T-helper 9 cell (primary cell): ENCODE results near the gene NEB.

Source experiments
- DNase-seq: peaks from one replicate; pipeline ENCODE4 v3.0.0-alpha.2; 2020

Gene NEB

DNA sequence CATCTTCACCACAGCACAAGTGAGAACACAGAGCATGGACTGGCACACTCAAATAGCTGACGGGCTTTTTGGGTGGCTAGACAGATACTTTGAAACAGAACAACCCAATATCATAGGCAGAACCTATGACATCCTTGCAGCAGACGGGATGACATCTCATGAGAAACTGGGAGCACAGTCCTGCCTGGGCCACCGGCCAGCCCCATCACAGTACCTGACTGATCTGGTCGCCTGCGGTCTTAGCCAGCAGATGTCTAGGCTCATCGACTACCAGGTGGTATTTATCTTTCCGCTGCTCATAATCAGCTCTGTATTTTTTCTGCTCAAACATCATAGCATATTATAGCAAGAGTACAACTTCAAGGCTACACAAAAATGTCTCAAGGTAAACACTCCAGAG lies 200.3 kb downstream of the NEB start:
- DNase-seq: no peak

DNA sequence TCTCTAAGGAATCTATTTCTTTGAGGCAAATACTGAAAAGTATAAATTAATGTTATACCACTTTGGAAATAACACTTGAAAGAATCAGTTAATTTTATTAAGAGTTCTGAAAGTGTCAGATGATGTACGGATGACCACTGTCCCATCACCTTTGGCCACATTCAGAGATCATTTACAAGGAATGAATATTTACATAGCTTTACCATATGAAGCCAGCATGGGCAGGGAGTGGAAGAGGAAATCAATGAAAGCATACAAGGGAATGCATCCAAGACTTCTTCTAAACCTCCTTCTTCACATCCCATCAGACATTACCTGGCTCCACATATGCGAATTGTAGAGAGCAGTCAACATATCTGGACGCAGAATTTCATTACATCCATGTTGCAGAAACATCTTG lies 201.1 kb downstream of the NEB start:
- no peak for DNase-seq

DNA sequence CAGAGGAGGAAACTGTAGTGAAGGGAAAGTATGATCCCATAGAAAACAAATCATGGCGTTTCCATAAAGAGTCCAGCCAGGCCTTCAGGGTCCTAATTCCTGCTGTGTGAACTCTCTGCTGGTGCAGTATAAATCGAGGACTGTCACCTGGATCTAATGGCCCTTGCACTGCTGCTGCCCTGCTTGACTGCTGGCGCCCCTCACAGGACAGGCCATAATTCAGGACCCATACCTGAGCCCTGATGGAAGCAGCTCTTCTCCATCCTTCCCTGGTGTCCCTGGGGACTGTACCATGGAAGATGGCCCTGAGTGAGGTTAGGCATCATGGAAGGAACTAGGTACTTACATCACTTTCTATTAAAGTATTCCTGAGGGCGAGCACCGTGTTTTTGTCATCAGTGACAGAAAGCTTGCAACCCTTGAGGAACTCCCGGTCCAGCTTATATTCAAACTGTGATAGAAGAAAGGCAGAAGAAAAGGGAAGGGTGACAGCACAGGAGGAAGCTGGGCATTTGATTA lies 207.6 kb downstream of the NEB start:
- no peak for DNase-seq

DNA sequence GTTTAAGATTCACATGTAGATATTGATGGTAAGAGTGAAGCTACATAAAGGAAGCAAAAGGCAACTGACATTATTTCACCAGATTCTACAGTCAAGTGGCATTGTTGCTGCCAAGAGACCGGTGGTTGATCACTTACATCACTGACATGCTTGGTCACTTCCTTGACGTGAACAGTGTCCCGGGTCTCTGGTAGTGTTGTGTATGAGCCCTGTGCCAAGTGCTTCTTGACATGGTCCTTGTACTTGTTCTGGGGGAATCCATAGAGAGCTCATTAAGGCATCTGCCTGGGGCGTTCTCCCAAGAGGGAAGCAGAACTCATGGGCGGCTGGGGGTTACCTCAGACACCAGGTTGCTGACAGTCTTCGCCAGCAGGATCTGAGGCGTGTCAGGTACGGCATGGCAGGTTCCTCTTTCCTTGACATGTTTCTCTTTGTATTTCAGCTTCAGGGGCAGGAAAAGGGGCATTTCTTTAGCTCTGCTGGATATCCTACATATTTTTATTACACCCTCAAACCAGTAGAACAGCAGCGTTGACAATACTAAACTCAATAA lies 208.4 kb downstream of the NEB start:
- DNase-seq: no peak

DNA sequence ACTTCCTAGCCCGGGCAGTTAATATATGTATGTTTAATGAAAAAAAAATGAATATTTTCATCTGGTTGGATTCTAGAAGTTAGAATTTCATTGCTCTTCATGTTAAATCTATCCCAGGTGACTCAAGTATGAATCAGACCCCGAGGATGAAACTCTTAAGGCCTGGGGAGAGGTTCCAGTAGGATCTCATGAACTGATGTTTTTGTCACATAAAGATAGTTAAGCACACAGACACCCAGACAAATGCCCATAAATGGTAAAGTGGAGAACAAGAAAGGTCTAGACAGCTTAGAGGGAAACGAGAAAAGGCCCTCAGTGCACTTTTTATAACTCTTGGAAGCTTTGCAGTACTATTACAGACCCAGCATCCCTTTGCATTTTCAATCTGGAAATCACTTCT lies 210.4 kb downstream of the NEB start:
- DNase-seq: no peak

DNA sequence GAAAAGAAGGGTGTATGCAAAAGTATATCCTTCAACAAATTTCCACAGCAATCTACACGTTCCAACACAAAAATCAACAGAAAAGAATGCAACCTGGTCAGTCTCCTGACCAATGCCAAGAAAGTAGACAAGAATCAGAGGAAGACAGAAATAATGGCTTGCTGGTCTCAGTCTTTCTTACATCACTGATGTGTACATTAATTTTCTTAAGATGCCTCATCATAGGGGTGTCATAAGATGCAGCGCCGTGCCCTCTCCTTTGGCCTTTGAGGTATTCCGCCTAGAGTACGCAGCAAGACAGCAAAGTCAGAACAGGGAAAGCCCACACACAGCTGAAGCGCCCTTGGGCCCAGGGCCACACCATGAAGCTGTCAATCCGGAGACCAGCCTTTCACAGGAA lies 211.7 kb downstream of the NEB start:
- DNase-seq: no peak

DNA sequence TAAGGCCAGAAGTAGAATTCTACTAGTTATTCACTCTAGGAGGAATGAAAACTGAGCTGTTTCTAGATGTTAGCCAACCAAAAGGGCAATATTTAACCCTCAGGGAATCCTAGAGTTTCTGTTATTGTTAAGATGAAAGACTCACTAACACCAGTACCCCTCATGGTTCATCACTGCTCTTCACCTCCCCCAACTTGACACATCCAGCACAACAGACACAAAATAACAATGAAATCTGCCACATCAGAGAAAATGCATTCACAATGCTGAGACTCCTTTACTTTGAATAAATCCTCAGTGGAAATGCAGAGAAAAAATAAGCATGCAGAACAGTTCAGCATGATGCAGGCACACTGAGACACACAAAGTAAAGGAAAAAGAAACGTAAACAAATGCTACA lies 213.3 kb downstream of the NEB start:
- no peak for DNase-seq

DNA sequence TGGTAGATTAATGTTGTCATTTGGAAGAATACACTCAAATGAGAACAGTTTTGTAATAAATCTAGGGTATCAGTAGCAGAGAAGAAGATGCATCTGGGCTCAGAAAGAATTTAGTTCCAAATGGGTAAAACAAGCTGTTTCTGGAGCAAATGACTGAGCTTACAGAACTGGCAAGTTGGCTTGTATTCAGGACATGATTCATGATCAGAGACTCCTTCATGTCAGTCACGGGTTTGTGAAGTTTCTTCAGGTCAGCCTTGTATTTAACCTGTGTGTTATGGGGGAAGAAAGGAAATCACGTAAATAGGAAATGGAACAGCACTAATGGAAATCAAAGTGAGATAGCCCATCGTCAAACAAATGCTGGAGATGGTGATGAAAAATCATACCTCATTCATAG lies 215.5 kb downstream of the NEB start:
- DNase-seq: no peak

DNA sequence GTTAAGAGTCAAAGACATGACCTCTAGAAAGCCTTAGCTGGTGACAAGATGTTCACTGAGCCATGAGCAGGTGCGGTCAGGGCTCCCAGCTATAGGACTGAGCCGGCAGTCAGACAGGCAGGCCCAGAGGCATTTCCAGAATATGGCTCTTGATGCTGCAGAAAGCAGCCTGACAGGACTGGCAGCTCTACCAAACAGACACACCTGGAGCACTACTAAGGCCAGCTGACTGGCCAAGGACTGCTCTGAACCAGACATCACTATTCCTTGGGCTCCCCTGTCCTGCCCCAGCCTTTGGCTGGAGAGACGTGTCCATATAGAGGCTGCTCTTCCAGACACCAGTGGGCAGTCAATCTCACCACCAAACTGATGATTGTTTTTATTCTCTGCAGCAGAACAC lies 225.8 kb downstream of the NEB start:
- DNase-seq: no peak

DNA sequence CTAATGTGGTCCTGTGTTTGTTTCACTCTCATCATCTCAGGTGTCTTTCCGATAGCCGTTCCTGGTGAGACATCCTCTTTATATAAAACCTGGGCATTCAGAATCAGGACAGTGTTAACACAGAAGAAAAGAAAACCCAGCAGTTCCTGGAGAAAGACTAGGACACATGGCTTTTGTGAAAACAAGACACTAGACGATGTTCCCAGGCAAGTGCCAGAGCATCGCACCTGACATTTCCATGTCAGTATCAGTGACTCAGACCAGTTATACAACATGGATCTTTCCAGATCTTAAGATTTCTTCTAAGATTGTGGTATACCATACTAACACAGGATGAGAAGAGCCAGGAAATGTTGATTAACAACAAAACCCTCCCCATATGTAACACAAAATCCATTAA lies 228.1 kb downstream of the NEB start:
- DNase-seq: no peak

DNA sequence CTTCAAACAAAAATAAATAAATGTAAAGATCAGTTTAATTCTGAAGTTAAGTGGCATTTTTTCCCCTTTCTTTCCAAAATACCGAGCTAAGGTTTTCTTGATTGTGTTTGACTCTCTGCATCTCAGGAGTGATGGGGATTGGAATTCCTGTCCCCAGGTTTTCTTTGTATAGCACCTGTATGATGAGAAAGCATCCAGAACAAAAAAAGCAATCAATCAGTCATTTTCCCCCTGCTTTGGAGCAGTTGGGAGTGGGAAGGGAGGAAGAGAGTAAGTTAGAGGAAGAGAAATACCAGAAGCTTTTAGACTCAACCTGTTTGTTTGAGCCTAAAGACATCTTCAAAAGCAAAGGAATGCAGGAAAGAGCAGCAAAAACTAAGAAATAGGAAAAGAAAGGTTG lies 236.1 kb downstream of the NEB start:
- no peak for DNase-seq

DNA sequence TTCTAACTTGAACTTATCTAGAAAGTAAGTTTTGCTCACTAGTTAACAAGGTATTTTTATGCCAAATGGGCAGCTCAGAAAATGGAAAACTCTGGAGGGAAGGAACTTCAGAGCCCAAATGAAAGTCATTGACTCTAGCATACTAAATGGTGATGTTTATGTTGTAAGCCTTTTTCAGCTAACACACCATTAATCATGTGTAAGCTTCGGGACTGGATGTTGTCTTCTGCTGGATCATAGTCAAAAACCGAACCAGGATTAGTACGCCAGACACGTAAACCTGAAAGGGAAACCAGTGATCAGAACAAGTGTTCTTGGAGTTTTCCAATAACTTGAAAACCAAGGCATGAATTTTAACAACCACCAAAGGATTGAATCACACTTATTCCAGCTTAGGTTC lies 242.8 kb downstream of the NEB start:
- no peak for DNase-seq

DNA sequence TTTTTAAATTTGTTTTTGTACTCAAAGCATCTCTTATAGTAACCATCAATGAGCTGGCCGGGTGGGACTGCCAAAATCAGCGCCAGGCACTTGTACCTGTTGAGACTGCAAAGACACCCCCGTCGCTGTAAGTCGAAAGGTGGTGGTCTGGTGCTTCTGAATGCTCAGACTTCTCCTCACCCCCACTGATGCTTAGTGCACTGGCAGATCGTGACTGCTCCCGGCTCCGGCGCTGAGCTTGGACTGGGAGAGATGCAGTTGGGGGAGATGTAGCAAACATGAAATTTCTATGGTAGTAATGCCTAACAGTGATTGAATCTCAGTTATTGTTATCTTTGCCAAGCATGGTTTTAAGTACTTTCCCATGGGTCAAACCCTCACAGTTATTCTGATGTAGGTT lies 244.0 kb downstream of the NEB start:
- DNase-seq: no peak

DNA sequence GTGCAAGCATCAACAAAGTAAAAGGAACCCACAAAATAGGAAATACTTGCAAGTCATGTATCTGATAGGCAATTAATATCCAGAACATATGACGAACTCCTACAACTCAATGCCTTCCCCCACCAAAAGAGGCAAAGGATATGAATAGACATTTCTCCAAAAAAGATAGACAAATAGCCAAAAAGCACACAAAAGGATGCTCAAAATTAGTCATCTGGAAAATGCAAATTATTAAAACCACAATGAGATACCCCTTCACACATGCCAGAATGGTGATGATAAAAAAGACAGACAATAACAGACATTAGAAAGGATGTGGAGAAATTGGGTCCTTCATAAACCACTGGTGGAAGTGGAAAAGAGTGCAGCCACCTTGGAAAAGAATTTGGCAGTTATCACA lies 248.2 kb downstream of the NEB start:
- no peak for DNase-seq

DNA sequence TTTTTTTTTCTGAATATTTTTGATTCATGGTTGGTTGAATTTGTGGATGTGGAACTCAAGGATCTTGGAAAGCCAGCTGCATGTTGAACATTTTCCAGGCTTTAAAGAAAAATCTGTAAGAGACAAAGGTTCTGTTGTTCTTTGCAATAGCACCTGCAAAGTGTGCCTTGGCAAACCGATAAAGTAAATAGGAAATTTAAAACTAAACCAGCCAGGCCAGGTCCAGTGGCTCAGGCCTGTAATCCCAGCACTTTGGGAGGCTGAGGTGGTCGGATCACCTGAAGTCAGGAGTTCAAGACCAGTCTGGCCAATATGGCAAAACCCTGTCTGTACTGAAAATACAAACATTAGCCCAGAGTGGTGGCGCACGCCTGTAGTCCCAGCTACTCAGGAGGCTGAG lies 250.2 kb downstream of the NEB start:
- no peak for DNase-seq

DNA sequence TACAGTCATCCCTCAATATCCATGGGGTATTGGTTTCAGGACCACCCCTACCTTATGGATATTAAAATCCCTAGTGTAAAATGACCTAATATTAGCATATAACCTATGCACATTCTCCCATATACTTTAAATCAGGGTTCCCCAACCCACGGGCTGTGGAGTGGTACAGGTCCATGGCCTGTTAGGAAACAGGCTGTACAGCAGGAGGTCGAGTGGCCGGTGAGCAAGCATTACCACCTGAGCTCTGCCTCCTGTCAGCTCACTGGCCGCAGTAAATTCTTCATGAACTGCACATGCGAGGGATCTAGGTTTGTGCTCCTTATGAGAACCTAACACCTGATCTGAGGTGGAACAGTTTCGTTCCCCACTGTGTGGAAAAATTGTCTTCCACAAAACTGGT lies 250.7 kb downstream of the NEB start:
- DNase-seq: no peak

DNA sequence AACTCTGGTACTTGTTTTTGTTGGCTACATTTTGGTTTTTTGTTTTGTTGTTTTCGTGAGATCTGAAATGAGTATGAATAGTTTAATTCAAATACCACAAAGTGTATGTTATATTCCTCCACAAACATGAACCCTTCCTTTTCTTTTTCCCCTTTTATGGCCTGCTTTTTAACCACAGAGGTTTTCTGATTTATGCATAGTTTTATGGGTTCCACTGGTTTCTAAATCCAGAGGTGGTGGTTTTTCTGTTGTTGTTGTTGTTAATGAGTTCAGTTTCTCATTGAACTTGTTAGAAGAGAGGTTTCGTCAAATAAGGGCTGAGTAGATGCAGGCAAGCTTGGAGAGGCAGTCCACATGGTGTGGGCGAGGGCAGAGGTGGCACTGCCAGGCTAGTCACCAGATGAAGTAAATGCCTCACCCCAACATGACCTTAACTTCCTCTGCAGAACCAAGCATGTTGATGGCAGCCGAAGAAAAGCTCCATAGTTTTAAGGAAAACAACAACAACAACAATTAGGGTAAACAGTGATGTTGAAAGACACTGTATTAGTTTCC lies 252.0 kb downstream of the NEB start:
- DNase-seq: no peak

DNA sequence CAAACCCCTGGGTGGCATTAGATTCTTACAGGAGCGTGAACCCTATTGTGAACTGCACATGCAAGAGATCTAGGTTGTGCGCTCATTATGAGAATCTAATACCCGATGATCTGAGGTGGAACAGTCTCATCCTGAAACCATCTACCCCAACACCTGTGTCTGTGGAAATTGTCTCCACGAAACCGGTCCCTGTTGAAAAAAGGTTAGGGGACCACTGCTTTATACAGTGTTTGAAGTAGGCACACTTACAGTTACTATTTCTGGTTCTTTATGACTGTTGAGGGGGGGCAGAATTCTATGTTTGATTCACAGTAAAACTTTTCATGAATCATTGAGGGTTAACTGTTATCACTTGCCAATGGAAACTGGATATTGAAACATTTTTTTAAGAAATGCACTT lies 252.5 kb downstream of the NEB start:
- DNase-seq: no peak

DNA sequence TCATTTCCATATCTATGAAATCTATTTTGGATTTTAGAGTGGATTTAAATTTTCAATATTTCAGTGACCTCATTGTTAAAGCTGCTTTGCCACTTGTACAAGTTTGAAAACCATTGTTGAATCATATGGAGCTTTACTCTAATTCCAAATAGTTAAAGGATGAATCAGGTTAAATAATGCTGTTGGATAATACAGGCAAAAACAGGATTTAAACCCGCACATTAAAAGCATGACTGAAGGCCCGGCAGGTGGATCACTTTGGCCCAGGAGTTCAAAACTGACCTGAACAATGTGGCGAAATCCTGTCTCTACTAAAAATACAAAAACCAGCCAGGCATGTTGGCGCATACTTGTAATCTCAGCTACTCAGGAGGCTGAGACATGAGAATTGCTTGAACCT lies 256.3 kb downstream of the NEB start:
- DNase-seq: no peak

DNA sequence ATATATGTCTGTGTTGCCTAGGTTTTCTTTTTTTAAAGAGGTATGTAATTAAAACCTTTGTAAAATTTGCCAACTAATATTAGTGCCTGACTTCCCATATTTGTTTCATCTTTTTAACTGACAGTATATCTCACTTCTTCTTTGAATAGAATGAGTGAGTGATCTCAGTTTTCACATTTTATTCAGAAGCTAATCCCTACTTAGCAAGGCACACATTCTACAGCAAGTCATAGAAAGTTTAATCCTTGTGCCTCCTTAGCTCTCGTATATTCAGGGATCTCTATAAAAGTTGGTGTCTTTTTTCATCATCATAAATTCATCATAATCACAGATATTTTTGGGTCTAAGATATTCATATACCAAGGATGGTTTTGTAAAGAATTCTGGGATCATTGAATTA lies 258.0 kb downstream of the NEB start:
- no peak for DNase-seq

DNA sequence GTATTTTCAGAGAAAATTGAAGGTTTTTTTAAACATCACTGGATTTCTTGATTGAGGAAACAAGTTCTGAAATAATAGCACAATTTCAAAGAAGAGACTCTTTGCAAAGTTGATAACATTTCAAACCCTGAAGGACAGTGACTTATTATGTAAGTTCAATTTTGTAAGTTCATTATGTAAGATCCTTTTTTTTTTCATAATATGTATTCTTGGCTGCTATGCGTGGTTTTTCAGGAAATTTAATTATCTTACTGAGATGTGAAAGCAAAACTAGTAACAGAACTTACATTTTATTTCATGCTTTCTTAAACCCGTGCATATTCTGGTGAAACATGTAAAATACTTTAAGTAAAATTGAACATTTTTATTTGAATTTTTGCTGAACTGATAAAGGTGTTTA lies 259.2 kb downstream of the NEB start:
- no peak for DNase-seq

DNA sequence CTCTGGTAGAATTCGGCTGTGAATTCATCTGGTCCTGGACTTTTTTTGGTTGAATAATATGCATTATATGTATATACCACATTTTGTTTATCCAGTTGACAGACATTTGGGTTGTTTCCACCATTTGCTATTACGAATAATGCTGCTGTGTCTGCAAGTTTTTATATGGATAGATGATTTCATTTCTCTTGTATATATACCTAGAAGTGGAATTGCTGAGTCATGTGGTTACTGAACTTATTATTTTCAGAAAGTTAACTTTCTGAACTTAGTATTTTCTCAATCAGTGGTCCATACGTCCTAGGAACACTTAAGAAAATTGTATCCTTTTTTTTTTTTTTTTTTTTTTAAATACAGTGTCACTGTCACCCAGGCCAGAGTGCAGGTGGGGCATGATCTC lies 261.3 kb downstream of the NEB start:
- no peak for DNase-seq

DNA sequence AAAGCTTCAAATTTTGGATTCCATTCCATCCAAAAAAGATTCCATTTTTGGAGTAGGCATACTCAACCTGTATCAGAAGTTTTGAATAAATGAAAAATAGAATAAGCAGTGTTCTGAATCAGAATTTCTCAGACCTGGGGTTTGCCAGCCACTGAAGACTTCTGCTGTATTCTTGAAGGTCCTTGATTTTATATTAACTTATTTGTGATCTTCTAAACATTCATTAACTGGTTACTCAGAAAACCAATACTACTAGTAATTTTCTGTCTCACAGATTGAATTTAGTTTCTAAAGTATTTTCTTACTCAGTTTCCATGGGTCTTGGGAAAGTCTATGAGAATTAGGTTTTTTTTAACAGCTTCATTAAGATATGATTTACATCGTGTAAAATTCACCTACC lies 263.7 kb downstream of the NEB start:
- no peak for DNase-seq

DNA sequence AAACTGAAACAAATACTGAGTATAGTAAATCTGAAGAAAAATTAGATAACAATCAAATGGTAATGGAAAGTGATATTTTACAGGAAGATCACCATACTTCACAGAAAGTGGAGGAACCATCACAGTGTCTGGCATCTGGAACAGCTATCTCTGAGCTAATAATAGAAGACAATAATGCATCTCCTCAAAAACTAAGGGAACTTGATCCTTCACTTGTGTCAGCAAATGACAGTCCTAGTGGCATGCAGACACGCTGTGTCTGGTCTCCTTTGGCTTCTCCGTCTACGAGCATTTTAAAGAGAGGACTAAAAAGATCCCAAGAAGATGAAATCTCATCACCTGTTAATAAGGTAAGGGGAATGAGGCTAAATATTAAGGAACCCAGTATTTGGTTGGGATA lies 268.5 kb downstream of the NEB start:
- no peak for DNase-seq

DNA sequence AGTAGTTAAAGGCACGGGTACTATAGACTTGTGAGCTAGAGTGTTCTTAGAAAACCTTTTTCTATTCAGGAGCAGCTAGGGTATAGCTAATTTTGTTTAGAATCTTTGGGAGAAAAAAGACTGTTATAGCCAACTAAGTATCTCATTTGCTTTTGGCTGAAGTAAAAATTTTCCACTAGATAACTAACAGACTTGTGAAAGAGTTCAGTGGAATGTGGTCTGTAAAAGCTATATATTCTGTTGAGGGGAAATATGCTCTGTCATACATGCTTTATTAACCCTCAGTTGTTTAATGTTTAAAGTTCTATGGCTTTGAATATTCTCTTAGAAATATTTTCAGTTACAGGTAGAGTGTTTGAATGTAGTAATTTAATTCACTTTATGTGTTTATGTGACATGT lies 274.9 kb downstream of the NEB start:
- no peak for DNase-seq

DNA sequence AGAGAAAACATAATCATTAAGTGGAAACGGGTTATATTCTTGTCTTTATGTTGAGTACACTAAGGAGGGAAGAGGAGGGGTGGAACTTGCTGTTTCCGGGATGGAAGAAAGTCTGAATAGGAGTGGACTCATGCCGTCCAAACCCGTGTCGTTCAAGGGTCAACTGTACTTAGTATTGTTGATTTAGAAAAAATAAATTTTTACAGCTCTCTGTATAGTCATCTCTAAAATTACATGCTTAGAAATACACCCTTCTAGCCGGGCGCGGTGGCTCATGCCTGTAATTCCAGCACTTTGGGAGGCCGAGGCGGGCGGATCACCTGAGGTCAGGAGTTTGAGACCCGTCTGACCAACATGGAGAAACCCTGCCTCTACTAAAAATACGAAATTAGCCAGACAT lies 295.1 kb downstream of the NEB start:
- no peak for DNase-seq
